HEK293 (cell line): Measurements from ENCODE around the gene PTRHD1.

ENCODE experiments used
- CTCF ChIA-PET: fragments of 350-600 bp; formaldehyde crosslinking; extraction: SDS; loops from one replicate; lab custom pipeline; 2021; ENCODE audit warnings: antibody characterized with exemption; lab: Yijun Ruan, JAX
- POLR2A ChIA-PET: fragments of 300-600 bp; formaldehyde crosslinking; extraction: SDS; loops from one replicate; lab custom pipeline; 2020; ENCODE audit warnings: antibody characterized with exemption, inconsistent platforms; lab: Yijun Ruan, JAX
- H3K27ac ChIP-seq: fragments of 200-500 bp; sonication (Bioruptor generic); 2 replicates; pipeline ENCODE4 v1.5.1; 2014; ENCODE audit warnings: low read depth, low read length, control low read depth, inconsistent platforms; ENCODE audit errors: extremely low read depth
- H3K36me3 ChIP-seq, 2 experiments: fragments of 200-500 bp in 1 of 2; sonication (Bioruptor generic) in 1 of 2; 1 replicate in 1 of 2; 2 replicates in 1 of 2; pipeline ENCODE4 v1.5.1; 2014 to 2017; ENCODE audit warnings: inconsistent platforms in 2 of 2, low read length in 2 of 2; ENCODE audit not compliant: control insufficient read depth in 2 of 2, insufficient read depth in 1 of 2
- H3K4me1 ChIP-seq: fragments of 200-500 bp; sonication (Bioruptor generic); 2 replicates; pipeline ENCODE4 v1.5.1; 2014; ENCODE audit warnings: mild to moderate bottlenecking, low read length, inconsistent platforms; ENCODE audit not compliant: control insufficient read depth, insufficient read depth
- H3K4me3 ChIP-seq: 2 replicates; pipeline ENCODE4 v1.5.1; 2011; ENCODE audit warnings: low read depth, mild to moderate bottlenecking, control low read depth, low read length, moderate library complexity
- H3K9me3 ChIP-seq: fragments of 200-500 bp; sonication (Bioruptor generic); 2 replicates; pipeline ENCODE4 v1.5.1; 2014; ENCODE audit warnings: low read depth, low read length, inconsistent platforms; ENCODE audit not compliant: control insufficient read depth, insufficient read depth
- BCL6B ChIP-seq: fragments of 450-650 bp; formaldehyde crosslinking; IDR thresholded peaks from 2 replicates; pipeline ENCODE4 v1.5.1; 2017; ENCODE audit warnings: missing biosample characterization, missing genetic modification characterization
- HOXD13 ChIP-seq: sonication (generic); formaldehyde crosslinking; IDR thresholded peaks from 2 replicates; pipeline ENCODE4 v1.8.0; 2022; ENCODE audit warnings: missing genetic modification reagents, borderline replicate concordance
- PRDM10 ChIP-seq: fragments of 450-650 bp; formaldehyde crosslinking; IDR thresholded peaks from 2 replicates; pipeline ENCODE4 v1.5.1; 2016; ENCODE audit warnings: missing biosample characterization, missing genetic modification characterization
- PRDM2 ChIP-seq: fragments of 450-650 bp; formaldehyde crosslinking; IDR thresholded peaks from 2 replicates; pipeline ENCODE4 v1.5.1; 2016; ENCODE audit warnings: missing biosample characterization, missing genetic modification characterization, borderline replicate concordance
- YY1 ChIP-seq: fragments of 450-650 bp; formaldehyde crosslinking; IDR thresholded peaks from 2 replicates; pipeline ENCODE4 v1.5.1; 2018; ENCODE audit warnings: missing biosample characterization, missing genetic modification characterization
- ZBTB44 ChIP-seq: fragments of 450-650 bp; IDR thresholded peaks from 2 replicates; pipeline ENCODE4 v1.5.1; 2018; ENCODE audit warnings: missing biosample characterization, mild to moderate bottlenecking, missing genetic modification characterization
- ZBTB49 ChIP-seq: fragments of 450-650 bp; formaldehyde crosslinking; IDR thresholded peaks from 2 replicates; pipeline ENCODE4 v1.5.1; 2016; ENCODE audit warnings: missing biosample characterization, missing genetic modification characterization, low read depth
- ZBTB8A ChIP-seq: fragments of 450-650 bp; formaldehyde crosslinking; IDR thresholded peaks from 2 replicates; pipeline ENCODE4 v1.5.1; 2016; ENCODE audit warnings: missing biosample characterization, missing genetic modification characterization
- ZNF292 ChIP-seq: fragments of 450-650 bp; formaldehyde crosslinking; IDR thresholded peaks from 2 replicates; pipeline ENCODE4 v1.5.1; 2016; ENCODE audit warnings: low read depth, missing biosample characterization, missing genetic modification characterization, borderline replicate concordance
- ZNF311 ChIP-seq: fragments of 450-650 bp; formaldehyde crosslinking; IDR thresholded peaks from 2 replicates; pipeline ENCODE4 v1.5.1; 2017; ENCODE audit warnings: missing biosample characterization, missing genetic modification characterization, borderline replicate concordance
- ZNF341 ChIP-seq: fragments of 450-650 bp; formaldehyde crosslinking; IDR thresholded peaks from 2 replicates; pipeline ENCODE4; 2016; ENCODE audit warnings: low read depth, missing biosample characterization, missing genetic modification characterization
- ZNF37A ChIP-seq: fragments of 450-650 bp; IDR thresholded peaks from 2 replicates; pipeline ENCODE4 v1.5.1; 2018; ENCODE audit warnings: missing biosample characterization, missing genetic modification characterization
- ZNF580 ChIP-seq: fragments of 450-650 bp; formaldehyde crosslinking; IDR thresholded peaks from 2 replicates; pipeline ENCODE4 v1.5.1; 2016; ENCODE audit warnings: missing biosample characterization, missing genetic modification characterization
- ZNF664 ChIP-seq: fragments of 450-650 bp; formaldehyde crosslinking; IDR thresholded peaks from 2 replicates; pipeline ENCODE4 v1.5.1; 2016; ENCODE audit warnings: missing biosample characterization, missing genetic modification characterization
- ZNF701 ChIP-seq: fragments of 450-650 bp; formaldehyde crosslinking; IDR thresholded peaks from 2 replicates; pipeline ENCODE4 v1.5.1; 2016; ENCODE audit warnings: missing biosample characterization, missing genetic modification characterization
- ZNF777 ChIP-seq: fragments of 450-650 bp; formaldehyde crosslinking; IDR thresholded peaks from 2 replicates; pipeline ENCODE4 v1.5.1; 2017; ENCODE audit warnings: missing biosample characterization, missing genetic modification characterization, borderline replicate concordance

Gene PTRHD1

GRCh38 chr2:24831221-24832072 lies 38.3 kb upstream of the PTRHD1 start:
- H3K4me1 ChIP-seq, result no peaks in the 10 kb centered on the region

More at GRCh38 chr2:24831221-24832072, 38.3 kb upstream of the PTRHD1 start:
- Histone ChIP-seq H3K9me3 (no peaks in the 10 kb centered on the region), H3K27ac (no peak overlapping the region), H3K4me3 (no peak overlapping the region), H3K36me3 (peaks cover 0 to 55% of the 10 kb centered on the region in 2 experiments; a peak in 2 of 3 replicates)
- TF ChIP-seq BCL6B (tag by site-specific recombination) (no peak), ZBTB49 (tag by site-specific recombination) (no peak), ZBTB8A (tag by site-specific recombination) (no peak), ZNF341 (tag by site-specific recombination) (no peak), ZNF777 (tag by site-specific recombination) (no peak), ZNF580 (tag by site-specific recombination) (no peak), YY1 (no peak), ZNF292 (tag by site-specific recombination) (no peak), PRDM10 (no peak), ZNF701 (no peak), ZNF664 (no peak), PRDM2 (tag by site-specific recombination) (no peak), ZNF311 (no peak), ZBTB44 (tag by site-specific recombination) (no peak), HOXD13 (CRISPR knock-in tag) (no peak), ZNF37A (no peak)
- CTCF ChIA-PET, result interaction anchor here (0.7 to 1.5 kb wide), 5 partner anchors 39 to 421 kb away, joined by 3 to 6 read pairs (median 3); partner anchors contain the start of genes CENPO and PTRHD1
- POLR2A ChIA-PET, result interaction anchor here (0.6 kb wide), 1 partner anchor 8 kb away, joined by 3 read pairs; no protein-coding TSS in a partner anchor
